Mesenchymal stem cell (in vitro differentiated cells and primary cell): ENCODE results near the gene HNF1A.

ENCODE experiments used
- DNase-seq: peaks from one replicate; pipeline ENCODE4 v3.0.0-alpha.2; 2013
- H2AFZ ChIP-seq: one replicate; pipeline ENCODE4 v1.6.1; 2013; ENCODE audit warnings: low read depth, mild to moderate bottlenecking, control low read depth, inconsistent platforms, low read length, moderate library complexity
- H2AK5ac ChIP-seq: 2 replicates; pipeline ENCODE4 v1.6.1; 2013; ENCODE audit warnings: low read length, moderate library complexity, mild to moderate bottlenecking, inconsistent platforms; ENCODE audit not compliant: severe bottlenecking
- H2BK120ac ChIP-seq: one replicate; pipeline ENCODE4 v1.6.1; 2013; ENCODE audit warnings: low read depth, mild to moderate bottlenecking, inconsistent platforms, low read length, moderate library complexity
- H2BK12ac ChIP-seq, 2 experiments: one replicate each; pipeline ENCODE4 v1.6.1; 2013; ENCODE audit warnings: inconsistent platforms in 2 of 2, low read length in 2 of 2, mild to moderate bottlenecking in 2 of 2, moderate library complexity in 2 of 2, control low read depth in 1 of 2
- H2BK15ac ChIP-seq: one replicate; pipeline ENCODE4 v1.6.1; 2013; ENCODE audit warnings: mild to moderate bottlenecking, low read depth, inconsistent platforms; ENCODE audit not compliant: poor library complexity, severe bottlenecking
- H2BK5ac ChIP-seq: 2 replicates; pipeline ENCODE4 v1.6.1; 2013; ENCODE audit warnings: low read depth, mild to moderate bottlenecking, low read length, control low read depth, inconsistent platforms; ENCODE audit not compliant: poor library complexity, severe bottlenecking
- H3K14ac ChIP-seq, 2 experiments: one replicate each; pipeline ENCODE4 v1.6.1; 2013; ENCODE audit warnings: inconsistent platforms in 2 of 2, low read length in 2 of 2, control low read depth in 1 of 2, mild to moderate bottlenecking in 1 of 2, moderate library complexity in 1 of 2
- H3K18ac ChIP-seq, 2 experiments: one replicate each; pipeline ENCODE4 v1.6.1; 2013; ENCODE audit warnings: inconsistent platforms in 2 of 2, low read length in 2 of 2, control low read depth in 1 of 2, low read depth in 1 of 2, mild to moderate bottlenecking in 1 of 2
- H3K23ac ChIP-seq, 2 experiments: one replicate each; pipeline ENCODE4 v1.6.1; 2013; ENCODE audit warnings: inconsistent platforms in 2 of 2, low read length in 2 of 2, mild to moderate bottlenecking in 2 of 2, moderate library complexity in 2 of 2, control low read depth in 1 of 2
- H3K27ac ChIP-seq: 2 replicates; pipeline ENCODE4 v1.5.1; 2013; ENCODE audit warnings: mild to moderate bottlenecking, moderate library complexity, low read length, control low read depth, inconsistent platforms; ENCODE audit not compliant: poor library complexity, severe bottlenecking
- H3K27me3 ChIP-seq, 2 experiments: 2 replicates each; pipeline versions ENCODE4 v1.6.1 to v1.7.0; 2013; ENCODE audit warnings: low read length in 2 of 2, mild to moderate bottlenecking in 2 of 2, moderate library complexity in 2 of 2, control low read depth in 1 of 2, inconsistent platforms in 1 of 2; ENCODE audit not compliant: control insufficient read depth in 1 of 2, insufficient read depth in 1 of 2
- H3K36me3 ChIP-seq, 2 experiments: 2 replicates each; pipeline versions ENCODE4 v1.6.1 to v1.7.0; 2013; ENCODE audit warnings: low read length in 2 of 2, control low read depth in 1 of 2, inconsistent platforms in 1 of 2, low read depth in 1 of 2, mild to moderate bottlenecking in 1 of 2; ENCODE audit not compliant: insufficient read depth in 2 of 2, control insufficient read depth in 1 of 2
- H3K4ac ChIP-seq, 2 experiments: one replicate each; pipeline ENCODE4 v1.6.1; 2013; ENCODE audit warnings: inconsistent platforms in 2 of 2, low read length in 2 of 2, mild to moderate bottlenecking in 2 of 2, moderate library complexity in 2 of 2, control low read depth in 1 of 2, low read depth in 1 of 2
- H3K4me1 ChIP-seq: 2 replicates; pipeline ENCODE4 v1.6.1; 2013; ENCODE audit warnings: low read depth, low read length, control low read depth; ENCODE audit not compliant: control insufficient read depth, insufficient read depth
- H3K4me2 ChIP-seq: 2 replicates; pipeline ENCODE4 v1.6.1; 2013; ENCODE audit warnings: low read length, mild to moderate bottlenecking, inconsistent platforms; ENCODE audit not compliant: poor library complexity, severe bottlenecking
- H3K4me3 ChIP-seq, 2 experiments: 2 replicates each; pipeline versions ENCODE4 v1.5.1 to v1.7.0; 2013; ENCODE audit warnings: low read length in 2 of 2, mild to moderate bottlenecking in 2 of 2, control low read depth in 1 of 2, low read depth in 1 of 2; ENCODE audit not compliant: insufficient read depth in 1 of 2
- H3K79me1 ChIP-seq: replicated peaks from 2 replicates; pipeline ENCODE4 v1.6.1; 2013; ENCODE audit warnings: mild to moderate bottlenecking, control low read depth, low read length, inconsistent platforms; ENCODE audit not compliant: poor library complexity, severe bottlenecking
- H3K9ac ChIP-seq: 2 replicates; pipeline ENCODE4 v1.7.0; 2013; ENCODE audit warnings: mild to moderate bottlenecking, low read length, moderate library complexity
- H3K9me3 ChIP-seq: 2 replicates; pipeline ENCODE4 v1.7.0; 2013; ENCODE audit warnings: mild to moderate bottlenecking, low read length; ENCODE audit not compliant: control insufficient read depth
- H4K8ac ChIP-seq: one replicate; pipeline ENCODE4 v1.6.1; 2013; ENCODE audit warnings: inconsistent platforms, mild to moderate bottlenecking, low read length, moderate library complexity
- H4K91ac ChIP-seq: one replicate; pipeline ENCODE4 v1.6.1; 2013; ENCODE audit warnings: mild to moderate bottlenecking, low read length, inconsistent platforms
- WGBS: methylation state at CpG from one replicate; pipeline ENCODE4 v1.1.7; 2013; ENCODE audit warnings: mixed read lengths; 5-methylcytosine and 5-hydroxymethylcytosine counted together

Gene HNF1A

GRCh38 chr12:121018860-121019617 lies 40.7 kb downstream of the HNF1A start:
- H3K4me3 ChIP-seq = no peak overlapping the region
- H3K14ac ChIP-seq = no peak overlapping the region
- no CpG with 5 or more reads among the region's 2 CpGs for WGBS
- H3K18ac ChIP-seq = no peak overlapping the region
- peaks cover 0 to 25% of the 10 kb centered on the region in 2 experiments for H3K27me3 ChIP-seq
- H2BK5ac ChIP-seq = no peak overlapping the region
- no peaks in the 10 kb centered on the region for H3K4me1 ChIP-seq
- no peak overlapping the region for H3K27ac ChIP-seq
- no peak overlapping the region for H2BK12ac ChIP-seq
- peaks cover 12% of the 10 kb centered on the region for H3K79me1 ChIP-seq
- H2BK120ac ChIP-seq = no peak overlapping the region
- H3K36me3 ChIP-seq = no peaks in the 10 kb centered on the region
- H4K91ac ChIP-seq = no peak overlapping the region
- no peak overlapping the region for H3K4me2 ChIP-seq
- DNase-seq = no peak
- no peak overlapping the region for H3K9ac ChIP-seq
- no peak overlapping the region for H2BK15ac ChIP-seq
- H3K9me3 ChIP-seq = no peaks in the 10 kb centered on the region
- H2AFZ ChIP-seq = no peak overlapping the region
- H2AK5ac ChIP-seq = no peak overlapping the region
- no peak overlapping the region for H3K4ac ChIP-seq
- H3K23ac ChIP-seq = no peak overlapping the region
- H4K8ac ChIP-seq = no peak overlapping the region

DNA sequence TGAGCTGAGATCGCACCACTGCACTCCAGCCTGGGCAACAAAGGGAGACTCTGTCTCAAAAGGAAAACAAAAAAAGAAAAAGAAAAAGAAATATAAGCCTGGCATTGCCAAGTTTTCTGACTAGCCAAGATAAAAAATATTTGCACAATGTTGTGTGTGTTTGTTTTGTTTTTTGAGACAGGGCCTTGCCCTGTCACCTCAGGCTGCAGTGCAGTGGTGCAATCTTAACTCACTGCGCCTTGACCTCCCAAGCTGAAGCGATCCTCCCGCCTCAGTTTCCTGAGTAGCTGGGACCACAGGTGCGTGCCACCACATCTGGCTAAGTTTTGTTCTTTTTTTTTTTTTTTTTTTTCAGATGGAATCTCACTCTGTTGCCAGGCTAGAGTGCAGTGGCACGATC lies 43.4 kb downstream of the HNF1A start:
- H3K36me3 ChIP-seq = no peaks in the 10 kb centered on the region
- no peak overlapping the region for H4K8ac ChIP-seq
- no peak overlapping the region for H3K18ac ChIP-seq
- H3K27ac ChIP-seq = no peak overlapping the region
- no peak overlapping the region for H3K23ac ChIP-seq
- 93% methylated on average over 4 of the region's 6 CpGs for WGBS
- H3K4ac ChIP-seq = no peak overlapping the region
- H3K9me3 ChIP-seq = no peaks in the 10 kb centered on the region
- H2BK15ac ChIP-seq = no peak overlapping the region
- H3K4me1 ChIP-seq = no peaks in the 10 kb centered on the region
- no peak overlapping the region for H2AFZ ChIP-seq
- H2BK12ac ChIP-seq = no peak overlapping the region
- DNase-seq = no peak
- H3K9ac ChIP-seq = no peak overlapping the region
- H3K14ac ChIP-seq = no peak overlapping the region
- H4K91ac ChIP-seq = no peak overlapping the region
- H3K27me3 ChIP-seq = peaks cover 0 to 27% of the 10 kb centered on the region in 2 experiments
- no peak overlapping the region for H3K4me2 ChIP-seq
- no peaks in the 10 kb centered on the region for H3K79me1 ChIP-seq
- H2BK120ac ChIP-seq = no peak overlapping the region
- no peak overlapping the region for H2BK5ac ChIP-seq
- no peak overlapping the region for H2AK5ac ChIP-seq
- H3K4me3 ChIP-seq = no peak overlapping the region

GRCh38 chr12:121022713-121023112 lies 44.4 kb downstream of the HNF1A start:
- H3K27me3 ChIP-seq = peaks cover 0 to 37% of the 10 kb centered on the region in 2 experiments
- no peak overlapping the region for H2BK12ac ChIP-seq
- no peak overlapping the region for H3K23ac ChIP-seq
- no peak overlapping the region for H3K27ac ChIP-seq
- no peak overlapping the region for H4K91ac ChIP-seq
- H2BK15ac ChIP-seq = no peak overlapping the region
- H2BK5ac ChIP-seq = no peak overlapping the region
- no peaks in the 10 kb centered on the region for H3K9me3 ChIP-seq
- H3K36me3 ChIP-seq = no peaks in the 10 kb centered on the region
- H3K18ac ChIP-seq = no peak overlapping the region
- no peak overlapping the region for H2BK120ac ChIP-seq
- no peaks in the 10 kb centered on the region for H3K4me1 ChIP-seq
- H3K4me3 ChIP-seq = no peak overlapping the region
- no peak overlapping the region for H3K14ac ChIP-seq
- H2AK5ac ChIP-seq = no peak overlapping the region
- no peak overlapping the region for H2AFZ ChIP-seq
- no peak overlapping the region for H3K4ac ChIP-seq
- H4K8ac ChIP-seq = no peak overlapping the region
- no peaks in the 10 kb centered on the region for H3K79me1 ChIP-seq
- WGBS = 92% methylated on average over 1 of the region's 2 CpGs
- no peak for DNase-seq
- no peak overlapping the region for H3K4me2 ChIP-seq
- H3K9ac ChIP-seq = no peak overlapping the region

- no peaks in the 10 kb centered on the region for H3K4me1 ChIP-seq
- H3K14ac ChIP-seq = no peak overlapping the region
- H2BK5ac ChIP-seq = no peak overlapping the region
- H3K9ac ChIP-seq = no peak overlapping the region
- H3K9me3 ChIP-seq = no peaks in the 10 kb centered on the region
- no peak overlapping the region for H3K27ac ChIP-seq
- no peak overlapping the region for H2BK120ac ChIP-seq
- peaks cover 0 to 43% of the 10 kb centered on the region in 2 experiments for H3K27me3 ChIP-seq
- H3K79me1 ChIP-seq = no peaks in the 10 kb centered on the region
- DNase-seq = no peak
- H2BK15ac ChIP-seq = no peak overlapping the region
- H3K4me2 ChIP-seq = no peak overlapping the region
- H2BK12ac ChIP-seq = no peak overlapping the region
- no peak overlapping the region for H4K91ac ChIP-seq
- H3K36me3 ChIP-seq = no peaks in the 10 kb centered on the region
- H3K23ac ChIP-seq = no peak overlapping the region
- H3K4ac ChIP-seq = no peak overlapping the region
- no peak overlapping the region for H3K18ac ChIP-seq
- H2AK5ac ChIP-seq = no peak overlapping the region
- H4K8ac ChIP-seq = no peak overlapping the region
- no peak overlapping the region for H3K4me3 ChIP-seq
- 78% methylated on average over 8 of the region's 8 CpGs for WGBS
- no peak overlapping the region for H2AFZ ChIP-seq
Measured at GRCh38 chr12:121023799-121024198, 45.5 kb downstream of the HNF1A start.
